ENCODE data around the gene TMEM100.

DNA sequence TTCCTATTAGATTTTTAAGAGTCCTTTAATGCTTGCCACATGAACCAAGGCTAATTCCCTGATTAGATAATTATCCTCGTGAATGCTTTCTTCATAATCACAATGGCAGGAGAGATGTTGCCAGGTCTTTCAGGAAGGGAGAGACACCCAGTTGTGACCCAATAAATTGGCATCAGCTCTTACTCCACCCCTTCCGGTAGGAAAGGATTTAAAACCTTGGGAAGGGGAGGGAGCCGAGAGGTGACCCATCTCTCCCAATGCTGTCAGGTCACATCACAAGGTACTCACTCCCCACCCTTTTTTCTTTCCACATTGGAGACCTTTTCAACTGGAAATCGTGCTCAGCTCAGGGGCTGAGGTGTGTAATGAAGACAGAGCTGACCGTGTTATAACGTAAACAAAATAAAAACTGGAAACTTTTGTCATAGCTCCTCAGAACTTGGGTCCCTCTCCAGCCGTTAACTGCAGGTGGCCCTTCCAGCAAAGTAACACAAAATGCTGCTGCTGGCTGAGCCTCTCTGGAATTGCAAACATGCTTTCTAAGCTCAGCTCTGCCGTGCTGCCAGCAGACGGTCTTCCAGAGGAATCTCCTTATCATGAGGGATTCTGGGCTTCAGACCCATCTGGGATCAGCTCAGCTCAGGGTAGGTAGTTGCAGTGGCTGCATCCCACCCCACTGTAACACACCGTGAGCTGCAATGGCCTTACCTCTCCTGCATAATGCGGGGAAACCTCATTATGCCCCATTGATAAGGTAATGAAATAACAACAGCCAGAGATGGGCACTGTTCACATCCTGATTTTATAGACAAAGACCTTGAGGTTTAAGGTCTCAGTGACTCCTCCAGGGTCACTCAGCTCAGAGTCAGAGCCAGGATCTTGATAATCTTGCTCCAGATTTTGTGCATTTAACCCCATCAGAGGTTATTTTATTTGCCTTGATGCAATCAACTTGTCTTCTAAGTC, 15.6 kb downstream of the TMEM100 start:
- TF ChIP-seq, protein P1, sequence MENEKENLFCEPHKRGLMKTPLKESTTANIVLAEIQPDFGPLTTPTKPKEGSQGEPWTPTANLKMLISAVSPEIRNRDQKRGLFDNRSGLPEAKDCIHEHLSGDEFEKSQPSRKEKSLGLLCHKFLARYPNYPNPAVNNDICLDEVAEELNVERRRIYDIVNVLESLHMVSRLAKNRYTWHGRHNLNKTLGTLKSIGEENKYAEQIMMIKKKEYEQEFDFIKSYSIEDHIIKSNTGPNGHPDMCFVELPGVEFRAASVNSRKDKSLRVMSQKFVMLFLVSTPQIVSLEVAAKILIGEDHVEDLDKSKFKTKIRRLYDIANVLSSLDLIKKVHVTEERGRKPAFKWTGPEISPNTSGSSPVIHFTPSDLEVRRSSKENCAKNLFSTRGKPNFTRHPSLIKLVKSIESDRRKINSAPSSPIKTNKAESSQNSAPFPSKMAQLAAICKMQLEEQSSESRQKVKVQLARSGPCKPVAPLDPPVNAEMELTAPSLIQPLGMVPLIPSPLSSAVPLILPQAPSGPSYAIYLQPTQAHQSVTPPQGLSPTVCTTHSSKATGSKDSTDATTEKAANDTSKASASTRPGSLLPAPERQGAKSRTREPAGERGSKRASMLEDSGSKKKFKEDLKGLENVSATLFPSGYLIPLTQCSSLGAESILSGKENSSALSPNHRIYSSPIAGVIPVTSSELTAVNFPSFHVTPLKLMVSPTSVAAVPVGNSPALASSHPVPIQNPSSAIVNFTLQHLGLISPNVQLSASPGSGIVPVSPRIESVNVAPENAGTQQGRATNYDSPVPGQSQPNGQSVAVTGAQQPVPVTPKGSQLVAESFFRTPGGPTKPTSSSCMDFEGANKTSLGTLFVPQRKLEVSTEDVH (IDR thresholded peaks at IDR 0.05; ENCODE audit: low read depth, partially characterized antibody): no peak
- TF ChIP-seq CHD2 (IDR thresholded peaks at IDR 0.05; ENCODE audit: borderline replicate concordance, low read depth, low read length): no peak
- TF ChIP-seq TBL1XR1 (IDR thresholded peaks at IDR 0.05; ENCODE audit: low read depth, low read length): no peak
- TF ChIP-seq, protein P2, sequence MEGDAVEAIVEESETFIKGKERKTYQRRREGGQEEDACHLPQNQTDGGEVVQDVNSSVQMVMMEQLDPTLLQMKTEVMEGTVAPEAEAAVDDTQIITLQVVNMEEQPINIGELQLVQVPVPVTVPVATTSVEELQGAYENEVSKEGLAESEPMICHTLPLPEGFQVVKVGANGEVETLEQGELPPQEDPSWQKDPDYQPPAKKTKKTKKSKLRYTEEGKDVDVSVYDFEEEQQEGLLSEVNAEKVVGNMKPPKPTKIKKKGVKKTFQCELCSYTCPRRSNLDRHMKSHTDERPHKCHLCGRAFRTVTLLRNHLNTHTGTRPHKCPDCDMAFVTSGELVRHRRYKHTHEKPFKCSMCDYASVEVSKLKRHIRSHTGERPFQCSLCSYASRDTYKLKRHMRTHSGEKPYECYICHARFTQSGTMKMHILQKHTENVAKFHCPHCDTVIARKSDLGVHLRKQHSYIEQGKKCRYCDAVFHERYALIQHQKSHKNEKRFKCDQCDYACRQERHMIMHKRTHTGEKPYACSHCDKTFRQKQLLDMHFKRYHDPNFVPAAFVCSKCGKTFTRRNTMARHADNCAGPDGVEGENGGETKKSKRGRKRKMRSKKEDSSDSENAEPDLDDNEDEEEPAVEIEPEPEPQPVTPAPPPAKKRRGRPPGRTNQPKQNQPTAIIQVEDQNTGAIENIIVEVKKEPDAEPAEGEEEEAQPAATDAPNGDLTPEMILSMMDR (IDR thresholded peaks at IDR 0.05 in 2 of 3, conservative IDR thresholded peaks at IDR 0.05 in 1 of 3; ENCODE audit: control insufficient read depth in 2 of 3, extremely low read depth in 1 of 3, insufficient read depth in 1 of 3, low read depth in 3 of 3, low read length in 3 of 3): no peak
- no peak for TF ChIP-seq FOXM1 (IDR thresholded peaks at IDR 0.05; ENCODE audit: low read depth, low read length)

Data from GM12878 (cell line).